ENCODE data around the gene ZFC3H1. TPM values are rescaled to one million over a fixed set of nuclear protein-coding genes. Genes with fewer than 3 reads are reported as not detected.
A peak's percentile ranks its signal among the peaks of the same experiment; 100 is the strongest.

The ZFC3H1 gene
- total and polyA plus RNA-seq, 9 of the 15 experiments (the other 6 are each of a cell fraction or from before 2014, with no cell fraction given): 14.8 to 80.5 (median 22.1) TPM

GRCh38 chr12:71592841-71593240 is 70.8 kb downstream of the ZFC3H1 start:
- Histone ChIP-seq H3K9ac (ENCODE audit: insufficient read depth in 1 of 2, low read depth in 2 of 2, low read length in 2 of 2) (no peak overlapping the region), H4K20me1 (replicated peaks; ENCODE audit: control insufficient read depth, insufficient read depth, low read length) (no peaks in the 10 kb centered on the region), H3K4me2 (ENCODE audit: insufficient read depth, low read length) (no peak overlapping the region), H3K27me3 (ENCODE audit: control insufficient read depth in 2 of 2, insufficient read depth in 2 of 2, low read length in 2 of 2) (no peaks in the 10 kb centered on the region), H2AFZ (ENCODE audit: low read depth, low read length) (peak overlapping the region; percentile 65), H3K27ac (ENCODE audit: extremely low read depth, low read depth, low read length) (no peak overlapping the region), H3K9me3 (replicated peaks; ENCODE audit: control insufficient read depth, insufficient read depth, low read depth, low read length) (no peaks in the 10 kb centered on the region), H3K79me2 (ENCODE audit: control insufficient read depth, insufficient read depth, low read length) (no peaks in the 10 kb centered on the region), H3K4me1 (replicated peaks in 1 of 2; ENCODE audit: control insufficient read depth in 2 of 2, insufficient read depth in 2 of 2, low read length in 2 of 2) (peaks cover 2 to 13% of the 10 kb centered on the region in 2 experiments; a peak in 3 of 5 replicates), H3K4me3 (no peak overlapping the region), H3K9me1 (ENCODE audit: control insufficient read depth, insufficient read depth, low read length) (no peaks in the 10 kb centered on the region), H3K36me3 (ENCODE audit: control insufficient read depth, insufficient read depth, low read length) (no peaks in the 10 kb centered on the region)
- no peak for TF ChIP-seq MYBL2 (IDR thresholded peaks at IDR 0.05; ENCODE audit: low read depth)
- TF ChIP-seq MYBL2 (CRISPR knock-in tag; IDR thresholded peaks at IDR 0.05; ENCODE audit: borderline replicate concordance): no peak
- no peak for TF ChIP-seq NCOA1 (IDR thresholded peaks at IDR 0.05; ENCODE audit: low read depth)
- TF ChIP-seq, protein P1, sequence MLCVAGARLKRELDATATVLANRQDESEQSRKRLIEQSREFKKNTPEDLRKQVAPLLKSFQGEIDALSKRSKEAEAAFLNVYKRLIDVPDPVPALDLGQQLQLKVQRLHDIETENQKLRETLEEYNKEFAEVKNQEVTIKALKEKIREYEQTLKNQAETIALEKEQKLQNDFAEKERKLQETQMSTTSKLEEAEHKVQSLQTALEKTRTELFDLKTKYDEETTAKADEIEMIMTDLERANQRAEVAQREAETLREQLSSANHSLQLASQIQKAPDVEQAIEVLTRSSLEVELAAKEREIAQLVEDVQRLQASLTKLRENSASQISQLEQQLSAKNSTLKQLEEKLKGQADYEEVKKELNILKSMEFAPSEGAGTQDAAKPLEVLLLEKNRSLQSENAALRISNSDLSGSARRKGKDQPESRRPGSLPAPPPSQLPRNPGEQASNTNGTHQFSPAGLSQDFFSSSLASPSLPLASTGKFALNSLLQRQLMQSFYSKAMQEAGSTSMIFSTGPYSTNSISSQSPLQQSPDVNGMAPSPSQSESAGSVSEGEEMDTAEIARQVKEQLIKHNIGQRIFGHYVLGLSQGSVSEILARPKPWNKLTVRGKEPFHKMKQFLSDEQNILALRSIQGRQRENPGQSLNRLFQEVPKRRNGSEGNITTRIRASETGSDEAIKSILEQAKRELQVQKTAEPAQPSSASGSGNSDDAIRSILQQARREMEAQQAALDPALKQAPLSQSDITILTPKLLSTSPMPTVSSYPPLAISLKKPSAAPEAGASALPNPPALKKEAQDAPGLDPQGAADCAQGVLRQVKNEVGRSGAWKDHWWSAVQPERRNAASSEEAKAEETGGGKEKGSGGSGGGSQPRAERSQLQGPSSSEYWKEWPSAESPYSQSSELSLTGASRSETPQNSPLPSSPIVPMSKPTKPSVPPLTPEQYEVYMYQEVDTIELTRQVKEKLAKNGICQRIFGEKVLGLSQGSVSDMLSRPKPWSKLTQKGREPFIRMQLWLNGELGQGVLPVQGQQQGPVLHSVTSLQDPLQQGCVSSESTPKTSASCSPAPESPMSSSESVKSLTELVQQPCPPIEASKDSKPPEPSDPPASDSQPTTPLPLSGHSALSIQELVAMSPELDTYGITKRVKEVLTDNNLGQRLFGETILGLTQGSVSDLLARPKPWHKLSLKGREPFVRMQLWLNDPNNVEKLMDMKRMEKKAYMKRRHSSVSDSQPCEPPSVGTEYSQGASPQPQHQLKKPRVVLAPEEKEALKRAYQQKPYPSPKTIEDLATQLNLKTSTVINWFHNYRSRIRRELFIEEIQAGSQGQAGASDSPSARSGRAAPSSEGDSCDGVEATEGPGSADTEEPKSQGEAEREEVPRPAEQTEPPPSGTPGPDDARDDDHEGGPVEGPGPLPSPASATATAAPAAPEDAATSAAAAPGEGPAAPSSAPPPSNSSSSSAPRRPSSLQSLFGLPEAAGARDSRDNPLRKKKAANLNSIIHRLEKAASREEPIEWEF (CRISPR knock-in tag; IDR thresholded peaks at IDR 0.05): no peak
- no peak for TF ChIP-seq MTA2 (IDR thresholded peaks at IDR 0.05; ENCODE audit: low read depth)
- TF ChIP-seq ZNF583 (CRISPR knock-in tag; IDR thresholded peaks at IDR 0.05): no peak
- TF ChIP-seq, protein P2, sequence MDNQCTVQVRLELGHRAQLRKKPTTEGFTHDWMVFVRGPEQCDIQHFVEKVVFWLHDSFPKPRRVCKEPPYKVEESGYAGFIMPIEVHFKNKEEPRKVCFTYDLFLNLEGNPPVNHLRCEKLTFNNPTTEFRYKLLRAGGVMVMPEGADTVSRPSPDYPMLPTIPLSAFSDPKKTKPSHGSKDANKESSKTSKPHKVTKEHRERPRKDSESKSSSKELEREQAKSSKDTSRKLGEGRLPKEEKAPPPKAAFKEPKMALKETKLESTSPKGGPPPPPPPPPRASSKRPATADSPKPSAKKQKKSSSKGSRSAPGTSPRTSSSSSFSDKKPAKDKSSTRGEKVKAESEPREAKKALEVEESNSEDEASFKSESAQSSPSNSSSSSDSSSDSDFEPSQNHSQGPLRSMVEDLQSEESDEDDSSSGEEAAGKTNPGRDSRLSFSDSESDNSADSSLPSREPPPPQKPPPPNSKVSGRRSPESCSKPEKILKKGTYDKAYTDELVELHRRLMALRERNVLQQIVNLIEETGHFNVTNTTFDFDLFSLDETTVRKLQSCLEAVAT (IDR thresholded peaks at IDR 0.05): no peak
- no peak for TF ChIP-seq MITF (IDR thresholded peaks at IDR 0.05)
- TF ChIP-seq PHB2 (IDR thresholded peaks at IDR 0.05; ENCODE audit: low read depth): no peak
- no peak for TF ChIP-seq BDP1 (IDR thresholded peaks at IDR 0.05; ENCODE audit: insufficient read depth, insufficient read length)
- TF ChIP-seq EP300 (IDR thresholded peaks at IDR 0.05; ENCODE audit: low read length): no peak
- no peak for TF ChIP-seq TAF7 (tag; IDR thresholded peaks at IDR 0.05)
- no peak for TF ChIP-seq KAT2B (IDR thresholded peaks at IDR 0.05; ENCODE audit: low read depth, low read length)
- TF ChIP-seq DDX20 (tag; IDR thresholded peaks at IDR 0.05; ENCODE audit: low read depth): no peak
- DNase-seq (ENCODE audit: extremely low read depth in 1 of 4, low spot score in 3 of 4) (no peak), ATAC-seq (no peak), FAIRE-seq (no peak)
- intact Hi-C loops (cut with micrococcal nuclease): no loop called here
- ChIA-PET CTCF (ENCODE audit: low intra/inter-chr PET ratio) (no interaction called here), POLR2A (no interaction called here)
- no TSS peak for BruUV-seq (replicated peaks)
- 21% methylated on average over 3 of the region's 3 CpGs for WGBS (ENCODE audit: insufficient coverage, low coverage, missing lambda C conversion rate)
- in situ Hi-C loops (cut with MboI): no loop called here

Data from K562 (cell line).